DOHH2 (cell line): Measurements from ENCODE around the gene DZIP1L.

ENCODE experiments used
- H3F3A ChIP-seq: fragments of 200-600 bp; sonication (generic), shearing (Covaris generic); 2 replicates; pipeline ENCODE4 v1.6.0; 2016; ENCODE audit warnings: antibody characterized with exemption, mild to moderate bottlenecking; ENCODE audit not compliant: control insufficient read depth, insufficient read depth
- H3K27ac ChIP-seq: fragments of 200-600 bp; sonication (generic); 2 replicates; pipeline ENCODE4 v1.5.1; 2014; ENCODE audit warnings: low read depth, mild to moderate bottlenecking, low read length, moderate library complexity
- H3K27me3 ChIP-seq: fragments of 200-600 bp; sonication (generic); 2 replicates; pipeline ENCODE4 v1.6.1; 2014; ENCODE audit warnings: mild to moderate bottlenecking, low read length, mixed read lengths; ENCODE audit not compliant: control insufficient read depth
- H3K36me3 ChIP-seq: fragments of 200-600 bp; sonication (generic); 2 replicates; pipeline ENCODE4 v1.6.1; 2014; ENCODE audit warnings: mild to moderate bottlenecking, low read length, moderate library complexity, mixed read lengths; ENCODE audit not compliant: control insufficient read depth
- H3K4me1 ChIP-seq: fragments of 200-600 bp; sonication (generic); 2 replicates; pipeline ENCODE4 v1.6.1; 2014; ENCODE audit warnings: mild to moderate bottlenecking, low read length, mixed read lengths; ENCODE audit not compliant: control insufficient read depth
- H3K4me2 ChIP-seq: fragments of 200-600 bp; sonication (generic); 2 replicates; pipeline ENCODE4 v1.6.0; 2014; ENCODE audit warnings: mild to moderate bottlenecking, low read length, moderate library complexity
- H3K4me3 ChIP-seq: fragments of 200-600 bp; sonication (generic); 2 replicates; pipeline ENCODE4 v1.5.1; 2014; ENCODE audit warnings: mild to moderate bottlenecking, low read length, mixed read lengths
- H3K79me2 ChIP-seq: fragments of 200-600 bp; sonication (generic); 2 replicates; pipeline ENCODE4 v1.6.1; 2014; ENCODE audit warnings: mild to moderate bottlenecking, low read length, mixed read lengths; ENCODE audit not compliant: control insufficient read depth
- H3K9me2 ChIP-seq: fragments of 200-600 bp; sonication (generic); replicated peaks from 2 replicates; pipeline ENCODE4 v1.6.1; 2014; ENCODE audit warnings: mild to moderate bottlenecking, low read length, mixed read lengths; ENCODE audit not compliant: control insufficient read depth
- H3K9me3 ChIP-seq: fragments of 200-600 bp; sonication (generic); 2 replicates; pipeline ENCODE4 v1.6.1; 2014; ENCODE audit warnings: antibody characterized with exemption, low read length, mixed read lengths; ENCODE audit not compliant: control insufficient read depth, insufficient read depth
- H4K20me1 ChIP-seq: fragments of 200-600 bp; sonication (generic); 2 replicates; pipeline ENCODE4 v1.6.0; 2014; ENCODE audit warnings: low read depth, mild to moderate bottlenecking, antibody characterized with exemption, low read length, moderate library complexity; ENCODE audit not compliant: control insufficient read depth, insufficient read depth
- CTCF ChIP-seq: fragments of 200-600 bp; sonication (generic); IDR thresholded peaks from one replicate; pipeline ENCODE4 v1.5.1; 2014; ENCODE audit warnings: antibody characterized with exemption, mild to moderate bottlenecking, low read depth, low read length; ENCODE audit not compliant: poor library complexity, severe bottlenecking
- EZH2phosphoT487 ChIP-seq: fragments of 200-600 bp; sonication (generic); IDR thresholded peaks from 2 replicates; pipeline ENCODE4 v1.6.1; 2017; ENCODE audit warnings: borderline replicate concordance, mild to moderate bottlenecking, antibody characterized with exemption, low read length, moderate library complexity, mixed read lengths

Gene DZIP1L

DNA sequence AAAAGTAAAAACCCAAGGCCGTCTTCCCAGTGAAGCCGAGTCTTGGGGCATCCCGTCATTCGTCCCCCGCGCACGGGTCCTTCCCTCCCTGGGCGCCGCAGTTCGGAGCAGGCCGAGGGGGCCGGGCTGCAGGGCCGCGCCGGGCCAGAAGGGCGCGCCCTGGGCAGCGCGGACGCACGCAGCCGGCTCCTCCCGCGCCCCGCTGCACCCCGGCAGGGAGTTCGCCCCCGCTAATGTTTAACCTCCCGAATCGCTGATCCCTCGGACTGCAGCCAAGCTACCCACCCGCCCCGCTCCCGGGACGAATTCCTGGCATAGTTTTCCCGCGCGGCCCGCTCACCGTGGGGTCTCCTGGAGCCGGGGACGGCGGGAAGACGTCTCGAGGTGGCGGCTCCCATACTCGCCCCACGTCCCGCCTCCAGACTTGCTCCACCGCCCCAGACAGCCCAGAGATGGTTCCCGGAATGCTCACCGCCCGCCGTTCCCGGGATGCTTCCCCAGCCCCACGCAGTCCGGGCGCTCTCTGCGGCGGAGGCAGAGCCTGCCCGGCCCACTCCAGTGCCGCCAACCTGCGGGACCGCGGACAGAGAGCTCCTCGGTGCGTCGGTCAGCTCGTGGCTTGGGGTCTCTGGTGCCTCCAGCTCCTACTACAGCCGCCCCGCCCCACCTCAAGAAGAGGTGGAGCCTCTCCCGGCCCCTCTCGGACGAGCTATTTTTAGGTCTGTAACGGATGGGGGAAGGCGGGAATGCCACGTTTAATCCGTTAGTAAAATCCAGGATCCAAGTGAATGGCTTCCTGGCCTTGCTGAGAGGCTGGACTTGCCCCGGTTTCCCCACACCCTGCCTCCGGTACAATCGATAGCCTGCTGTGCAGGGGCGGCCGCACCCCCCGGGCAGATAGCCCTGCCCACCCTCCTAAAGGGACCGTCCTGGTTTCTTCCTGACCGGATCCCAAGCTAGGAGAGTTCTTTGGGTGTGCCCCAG is at the start of gene DZIP1L:
Gene DZIP1L, minus strand, starts transcription at position 621 of the 984 bp plus-strand sequence. CDS start 11,637 bp downstream, outside the sequence.
- H3K9me2 ChIP-seq = no peaks in the 10 kb centered on the region
- H3K4me1 ChIP-seq = peaks cover 5% of the 10 kb centered on the region; the same call in 1 of the 2 replicates
- H3K4me2 ChIP-seq = peak within 1 kb of the TSS; percentile 56
- peaks cover 23% of the 10 kb centered on the region for H3K27me3 ChIP-seq
- H3K27ac ChIP-seq = no peak within 1 kb of the TSS
- H3K9me3 ChIP-seq = no peaks in the 10 kb centered on the region
- H4K20me1 ChIP-seq = no peaks in the 10 kb centered on the region
- no peaks in the 10 kb centered on the region for H3F3A ChIP-seq
- H3K36me3 ChIP-seq = no peaks in the 10 kb centered on the region
- TF ChIP-seq CTCF (peak; percentile 33), EZH2phosphoT487 (no peak)
- H3K79me2 ChIP-seq = no peaks in the 10 kb centered on the region
- H3K4me3 ChIP-seq = peak within 1 kb of the TSS; percentile 52

DNA sequence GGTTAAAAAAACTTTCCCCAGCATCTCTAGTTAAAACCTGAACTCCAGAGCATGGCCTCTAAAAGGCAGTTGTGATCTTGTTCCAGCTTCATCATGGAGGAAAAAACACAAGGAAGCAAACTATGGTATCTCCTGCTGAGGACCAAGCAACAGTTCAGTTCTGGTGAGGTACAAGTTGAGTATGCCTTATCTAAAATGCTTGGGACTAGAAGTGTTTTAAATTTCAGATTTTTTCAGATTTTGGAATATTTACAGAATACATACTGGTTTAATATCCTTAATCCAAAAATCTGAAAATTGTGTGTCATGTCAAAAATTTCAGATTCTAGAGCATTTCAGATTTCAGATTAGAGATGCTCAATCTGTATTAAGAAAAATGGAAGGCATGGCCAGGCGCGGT is 49.7 kb upstream of the DZIP1L start:
- no peak for TF ChIP-seq EZH2phosphoT487
- TF ChIP-seq CTCF = no peak
- Histone ChIP-seq H3K79me2 (no peaks in the 10 kb centered on the region), H3K4me3 (no peak overlapping the region), H3K27ac (no peak overlapping the region), H3K9me3 (no peaks in the 10 kb centered on the region), H3F3A (no peaks in the 10 kb centered on the region), H3K27me3 (no peaks in the 10 kb centered on the region), H4K20me1 (no peaks in the 10 kb centered on the region), H3K4me2 (no peak overlapping the region), H3K36me3 (peaks cover 81% of the 10 kb centered on the region), H3K4me1 (no peaks in the 10 kb centered on the region), H3K9me2 (no peaks in the 10 kb centered on the region)

GRCh38 chr3:138157743-138158142 is 42.3 kb upstream of the DZIP1L start:
- peaks cover 17% of the 10 kb centered on the region for H3K36me3 ChIP-seq
- no peaks in the 10 kb centered on the region for H3K4me1 ChIP-seq
- H3K27ac ChIP-seq = no peak overlapping the region
- H3K4me3 ChIP-seq = no peak overlapping the region
- no peaks in the 10 kb centered on the region for H3K79me2 ChIP-seq
- no peak overlapping the region for H3K4me2 ChIP-seq
- H3K27me3 ChIP-seq = no peaks in the 10 kb centered on the region
- TF ChIP-seq CTCF (no peak), EZH2phosphoT487 (no peak)
- H3K9me2 ChIP-seq = no peaks in the 10 kb centered on the region
- no peaks in the 10 kb centered on the region for H4K20me1 ChIP-seq
- H3K9me3 ChIP-seq = peaks cover 4% of the 10 kb centered on the region; the same call in 1 of the 2 replicates
- no peaks in the 10 kb centered on the region for H3F3A ChIP-seq
